ENCODE measurements around the gene CACNA1I.

- TF ChIP-seq POLR2A (IDR thresholded peaks at IDR 0.05): peak in 3 of 4 donors; percentile 44 to 93 (median 85)
- TF ChIP-seq CTCF (IDR thresholded peaks at IDR 0.05): peak in 1 of 6 experiments; percentile 1
- TF ChIP-seq POLR2AphosphoS5 (IDR thresholded peaks at IDR 0.05): peak; percentile 94 to 95
Measured at GRCh38 chr22:39532215-39533073, 38.1 kb upstream of the CACNA1I start, which contains the start of gene RPS19BP1.
